GM18951 (cell line): ENCODE results near the gene FAM184B.

Experiments
- POLR2A ChIP-seq: IDR thresholded peaks from 4 replicates; pipeline ENCODE4 v1.6.1; 2011; ENCODE audit warnings: mild to moderate bottlenecking; ENCODE audit not compliant: insufficient read length, insufficient read depth; ENCODE audit errors: extremely low read depth
- in situ Hi-C: fragments of 300-500 bp; cut with MboI; formaldehyde crosslinking; loops from one replicate; pipeline ENCODE4 v1.12.0; 2022; ENCODE audit warnings: low sequenced_read_pairs, mixed read lengths, inconsistent platforms; ENCODE audit not compliant: unreplicated experiment

FAM184B gene

GRCh38 chr4:17580969-17581368 is 200.5 kb downstream of the FAM184B start:
- TF ChIP-seq POLR2A: no peak
- in situ Hi-C loops: no loop called here
